Activated naive CD8-positive, alpha-beta T cell treated with anti-CD3 and anti-CD28 coated beads for 36 hours (primary cell): ENCODE measurements around the gene NLRC4. TPM values are rescaled to one million over a fixed set of nuclear protein-coding genes. Genes with fewer than 3 reads are reported as not detected.
A peak's percentile ranks its signal among the peaks of the same experiment; 100 is the strongest.
"Not testable (repeated sequence)": the region's sequence is repeated elsewhere in the genome, so short reads cannot be mapped to it uniquely, and the experiment has no call there.

Experiments used
- DNase-seq: peaks from one replicate; pipeline ENCODE4 v3.0.0; 2021
- H3K27ac Mint-ChIP-seq: one replicate; pipeline ENCODE4 v1.8.0; 2022; ENCODE audit warnings: mild to moderate bottlenecking, moderate library complexity, mixed read lengths
- H3K27me3 Mint-ChIP-seq: one replicate; pipeline ENCODE4 v1.8.0; 2022; ENCODE audit warnings: mild to moderate bottlenecking, mixed read lengths
- H3K36me3 Mint-ChIP-seq: one replicate; pipeline ENCODE4 v1.8.0; 2021; ENCODE audit warnings: mild to moderate bottlenecking, mixed read lengths
- H3K4me1 Mint-ChIP-seq: one replicate; pipeline ENCODE4 v1.8.0; 2021; ENCODE audit warnings: mixed read lengths
- H3K4me3 Mint-ChIP-seq: one replicate; pipeline ENCODE4 v1.8.0; 2022; ENCODE audit warnings: mild to moderate bottlenecking, moderate library complexity, mixed read lengths
- H3K9me3 Mint-ChIP-seq: one replicate; pipeline ENCODE4 v1.8.0; 2022; ENCODE audit warnings: mixed read lengths
- total RNA-seq, 2 experiments: library from RNA; stranded (reverse); gene quantifications; one replicate each; pipeline ENCODE4 v1.2.3, GENCODE V29; 2021

Gene NLRC4
- total RNA-seq, 2 experiments from 2014 or later = not detected

GRCh38 chr2:32212295-32212694 lies 52.4 kb downstream of the NLRC4 start:
- DNase-seq = no peak
- no peak overlapping the region for H3K4me3 Mint-ChIP-seq
- H3K27ac Mint-ChIP-seq = no peak overlapping the region
- H3K27me3 Mint-ChIP-seq = no peaks in the 10 kb centered on the region
- no peaks in the 10 kb centered on the region for H3K9me3 Mint-ChIP-seq
- peaks cover 2% of the 10 kb centered on the region for H3K4me1 Mint-ChIP-seq
- peaks cover 17% of the 10 kb centered on the region for H3K36me3 Mint-ChIP-seq

- peaks cover 19% of the 10 kb centered on the region for H3K36me3 Mint-ChIP-seq
- H3K4me1 Mint-ChIP-seq = peaks cover 2% of the 10 kb centered on the region
- H3K9me3 Mint-ChIP-seq = no peaks in the 10 kb centered on the region
- DNase-seq = no peak
- no peaks in the 10 kb centered on the region for H3K27me3 Mint-ChIP-seq
- no peak overlapping the region for H3K4me3 Mint-ChIP-seq
- no peak overlapping the region for H3K27ac Mint-ChIP-seq
These were observed 53.8 kb downstream of the NLRC4 start for GRCh38 chr2:32210767-32211408.

DNA sequence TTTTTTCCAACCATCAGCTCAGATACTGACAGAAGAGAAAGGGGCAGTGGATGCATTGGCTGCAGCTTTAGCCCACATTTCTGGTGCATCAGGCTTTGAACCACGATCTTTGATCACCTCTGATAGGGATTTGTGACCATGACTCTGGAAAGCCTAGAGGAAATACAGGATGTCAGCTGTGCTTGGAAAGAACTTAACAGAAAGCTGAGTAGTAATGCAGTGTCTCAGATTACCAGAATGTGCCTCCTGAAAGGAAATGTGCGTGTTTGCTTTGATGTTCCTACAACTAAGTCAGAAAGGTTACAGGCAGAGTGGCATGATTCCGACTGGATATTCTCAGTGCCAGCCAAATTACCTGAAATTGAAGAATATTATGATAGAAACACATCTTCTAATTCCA lies 61.3 kb downstream of the NLRC4 start:
- H3K27ac Mint-ChIP-seq, H3K27me3 Mint-ChIP-seq, H3K4me1 Mint-ChIP-seq, DNase-seq, H3K4me3 Mint-ChIP-seq, H3K9me3 Mint-ChIP-seq: not testable (repeated sequence)
- H3K36me3 Mint-ChIP-seq = peaks cover 25% of the 10 kb centered on the region

DNA sequence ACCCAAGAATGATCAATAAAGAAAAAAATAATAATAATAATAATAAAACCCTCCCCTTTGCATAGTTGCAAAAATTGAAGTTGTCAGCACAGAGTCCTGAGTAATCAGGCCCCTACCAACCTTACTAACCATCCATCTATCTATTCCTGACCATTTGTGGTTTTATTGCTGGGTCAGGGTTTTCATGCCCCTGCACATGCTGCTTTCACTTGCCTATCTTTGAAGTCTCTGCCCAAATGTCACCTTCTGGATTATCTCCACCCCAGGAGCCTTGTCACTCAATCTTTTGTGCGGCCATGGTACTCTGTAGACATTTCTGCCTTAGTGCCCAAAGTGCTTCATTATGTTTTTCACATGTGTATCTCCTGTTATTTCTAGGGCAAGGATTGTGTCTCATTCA lies 63.9 kb downstream of the NLRC4 start:
- H3K4me1 Mint-ChIP-seq = no peaks in the 10 kb centered on the region
- no peak for DNase-seq
- H3K27ac Mint-ChIP-seq = no peak overlapping the region
- no peaks in the 10 kb centered on the region for H3K27me3 Mint-ChIP-seq
- H3K4me3 Mint-ChIP-seq = no peak overlapping the region
- H3K9me3 Mint-ChIP-seq = no peaks in the 10 kb centered on the region
- peaks cover 27% of the 10 kb centered on the region for H3K36me3 Mint-ChIP-seq

GRCh38 chr2:32192418-32192817 lies 72.3 kb downstream of the NLRC4 start:
- H3K9me3 Mint-ChIP-seq = peaks cover 1% of the 10 kb centered on the region
- H3K27me3 Mint-ChIP-seq = no peaks in the 10 kb centered on the region
- no peak overlapping the region for H3K4me3 Mint-ChIP-seq
- H3K36me3 Mint-ChIP-seq = peaks cover 20% of the 10 kb centered on the region
- peak overlapping the region; percentile 62 for H3K27ac Mint-ChIP-seq
- peaks cover 18% of the 10 kb centered on the region for H3K4me1 Mint-ChIP-seq
- no peak for DNase-seq

DNA sequence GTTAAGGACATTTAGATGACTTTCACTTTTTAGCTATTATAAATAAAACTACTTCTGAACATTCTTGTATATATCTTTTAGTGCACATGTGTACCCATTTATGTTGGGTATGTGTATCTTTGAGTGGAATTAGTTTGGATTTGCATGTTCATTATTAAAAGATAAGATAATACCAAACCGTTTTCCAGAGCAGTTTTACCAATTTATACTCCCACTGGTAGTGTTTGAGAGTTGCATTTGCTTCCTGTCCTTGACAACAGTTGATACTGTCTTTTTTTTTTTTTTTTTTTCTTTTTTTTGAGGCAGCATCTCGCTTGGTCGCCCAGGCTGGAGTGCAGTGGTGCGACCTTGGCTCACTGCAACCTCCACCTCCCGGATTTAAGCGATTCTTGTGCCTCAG lies 75.7 kb downstream of the NLRC4 start:
- Mint-ChIP-seq H3K27me3 (no peaks in the 10 kb centered on the region), H3K4me3 (no peak overlapping the region), H3K27ac (no peak overlapping the region), H3K4me1 (peaks cover 18% of the 10 kb centered on the region), H3K9me3 (peaks cover 1% of the 10 kb centered on the region), H3K36me3 (peaks cover 21% of the 10 kb centered on the region)
- DNase-seq = no peak

GRCh38 chr2:32182667-32183066 lies 82.0 kb downstream of the NLRC4 start:
- no peak for DNase-seq

More at GRCh38 chr2:32182667-32183066, 82.0 kb downstream of the NLRC4 start:
- Mint-ChIP-seq H3K9me3 (no peaks in the 10 kb centered on the region), H3K4me1 (no peaks in the 10 kb centered on the region), H3K4me3 (no peak overlapping the region), H3K27me3 (no peaks in the 10 kb centered on the region), H3K36me3 (peaks cover 9% of the 10 kb centered on the region), H3K27ac (no peak overlapping the region)

Other genes starting within 250 kb of the NLRC4 start
- 10 to 100 TPM; 69.4 to 72.5 TPM for gene DPY30, start 225.1 kb downstream of the NLRC4 start, total RNA-seq
- gene SPAST, start 201.3 kb downstream of the NLRC4 start, total RNA-seq = 10 to 100 TPM; 17.9 to 18.0 TPM
- 10 to 100 TPM; 21.8 to 22.5 TPM for gene SLC30A6, start 99.0 kb downstream of the NLRC4 start, total RNA-seq
- 10 to 100 TPM; 30.9 to 32.6 TPM for gene YIPF4, start 13.0 kb upstream of the NLRC4 start, total RNA-seq
- 10 to 100 TPM; 59.7 to 60.9 TPM for gene BIRC6, start 92.1 kb upstream of the NLRC4 start, total RNA-seq